GM21737 (cell line): ENCODE measurements around the gene RBM10.

ENCODE experiments used
- ATAC-seq: cut with Tn5 transposase; IDR thresholded peaks from one replicate; pipeline ENCODE4 v1.9.1; 2021; ENCODE audit warnings: mild to moderate bottlenecking, moderate library complexity; ENCODE audit not compliant: unreplicated experiment

RBM10 gene

GRCh38 chrX:47146936-47147859 is 2.2 kb downstream of the RBM10 start:
- no peak for ATAC-seq

GRCh38 chrX:47148946-47149345 is 3.9 kb downstream of the RBM10 start:
- ATAC-seq, result no peak

- ATAC-seq, result no peak
Measured at GRCh38 chrX:47151435-47151834, 6.4 kb downstream of the RBM10 start.

DNA sequence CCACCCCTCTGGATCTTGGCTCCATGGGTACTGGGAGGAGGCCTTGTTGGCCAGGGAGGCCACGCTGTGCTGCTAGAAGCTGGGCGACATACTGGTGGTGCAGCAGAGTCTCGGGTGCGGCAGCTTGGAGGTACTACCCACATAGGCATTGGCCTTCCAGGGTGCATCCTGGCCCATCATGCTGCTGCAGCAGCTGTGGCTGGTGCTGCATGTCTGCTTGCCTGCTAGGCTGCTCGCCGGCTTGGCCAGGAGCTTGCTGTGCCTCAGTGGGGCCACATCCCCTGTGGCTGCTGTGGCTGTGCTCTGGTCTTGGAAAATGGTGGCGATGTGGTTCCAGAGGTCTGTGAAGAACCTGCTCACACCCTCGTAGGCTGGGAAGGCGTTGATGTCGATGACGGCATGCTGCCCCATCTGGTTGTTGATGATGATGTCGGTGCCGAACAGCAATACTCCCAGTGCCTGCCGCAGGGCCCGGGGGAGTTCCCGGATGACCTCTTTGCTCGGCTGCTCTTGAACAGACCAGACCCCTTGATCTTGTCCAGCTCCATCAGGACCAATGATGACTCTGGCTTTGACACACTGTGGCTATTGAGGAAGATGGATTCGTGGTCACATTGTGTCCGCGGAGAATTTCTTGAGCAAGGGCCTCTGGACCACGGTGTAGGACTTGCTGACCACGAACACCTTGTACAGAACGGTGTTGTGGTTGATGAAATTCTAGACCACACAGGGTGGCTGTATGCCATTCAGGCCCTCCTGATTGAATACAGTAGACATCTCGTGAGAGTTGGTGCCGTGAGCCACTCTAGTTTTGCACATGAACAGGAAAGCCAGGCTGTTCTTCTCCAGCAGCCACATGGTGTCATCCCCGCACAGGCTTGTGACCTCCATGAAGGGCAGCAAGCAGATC is 11.8 kb downstream of the RBM10 start:
- ATAC-seq, result no peak

GRCh38 chrX:47158131-47158530 is 13.1 kb downstream of the RBM10 start:
- no peak for ATAC-seq

DNA sequence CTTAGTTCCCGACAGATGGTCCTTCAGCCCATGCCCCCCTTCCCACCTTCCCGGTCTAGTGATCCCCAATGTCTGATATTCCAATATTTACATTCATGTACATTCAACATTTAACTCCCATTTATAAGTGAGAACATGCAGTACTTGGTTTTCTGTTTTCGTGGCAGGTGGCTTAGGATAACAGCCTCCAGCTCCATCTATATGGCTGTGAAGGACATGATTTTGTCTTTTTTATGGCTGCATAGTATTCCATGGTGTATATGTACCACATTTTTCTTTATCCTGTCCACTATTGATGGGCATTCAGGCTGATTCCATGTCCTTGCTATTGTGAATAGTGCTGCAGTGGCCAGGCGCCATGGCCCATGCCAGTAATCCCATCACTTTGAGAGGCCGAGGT is 13.8 kb downstream of the RBM10 start:
- ATAC-seq, result no peak

- ATAC-seq, result no peak
Measured at GRCh38 chrX:47160781-47161180, 15.8 kb downstream of the RBM10 start.

DNA sequence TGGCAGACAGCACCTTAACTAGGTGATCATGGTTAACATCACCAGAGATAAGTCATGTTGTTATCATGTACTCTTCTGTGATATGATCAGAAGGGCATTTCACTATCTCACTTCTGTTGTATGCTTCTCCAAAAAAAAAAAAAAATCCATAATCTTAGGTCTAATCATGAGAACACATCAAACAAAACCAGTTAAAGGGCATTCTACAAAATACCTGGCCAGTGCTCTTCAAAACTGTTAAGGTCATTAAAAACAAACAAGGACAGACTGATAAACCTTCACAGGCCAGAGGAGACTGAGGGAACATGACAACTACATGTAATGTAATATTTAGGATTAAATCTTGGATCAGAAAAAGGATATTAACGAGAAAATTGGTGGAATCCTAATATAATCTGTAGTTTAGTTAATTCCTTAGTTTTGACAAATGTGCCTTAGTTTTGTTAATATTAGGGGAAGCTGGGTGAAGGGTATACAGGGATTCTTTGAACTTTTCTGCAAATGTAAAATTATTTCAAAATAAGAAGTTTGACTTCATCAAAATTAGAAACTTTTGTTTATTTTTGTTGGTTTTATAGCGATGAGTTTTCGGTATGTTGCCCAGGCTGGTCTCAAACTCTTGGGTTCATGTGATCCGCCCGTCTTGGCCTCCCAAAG is 18.0 kb downstream of the RBM10 start:
- ATAC-seq, result no peak

GRCh38 chrX:47164420-47164819 is 19.4 kb downstream of the RBM10 start:
- no peak for ATAC-seq

DNA sequence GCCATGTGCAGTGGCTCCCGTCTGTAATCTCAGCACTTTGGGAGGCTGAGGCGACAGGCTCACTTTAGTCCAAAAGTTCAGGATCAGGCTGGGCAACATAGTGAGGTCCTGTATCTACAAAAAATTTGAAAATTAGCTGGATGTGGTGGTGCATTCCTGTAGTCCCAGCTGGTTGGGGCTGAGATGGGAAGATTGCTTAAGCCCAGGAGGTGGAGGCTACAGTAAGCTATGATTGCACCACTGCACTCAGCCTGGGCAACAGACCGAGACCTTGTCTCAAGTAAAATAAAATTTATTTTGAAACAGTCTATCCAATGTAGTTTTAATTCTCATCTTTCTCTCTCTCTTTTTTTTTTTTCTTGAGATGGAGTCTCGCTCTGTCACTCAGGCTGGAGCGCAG is 21.1 kb downstream of the RBM10 start:
- ATAC-seq, result no peak

DNA sequence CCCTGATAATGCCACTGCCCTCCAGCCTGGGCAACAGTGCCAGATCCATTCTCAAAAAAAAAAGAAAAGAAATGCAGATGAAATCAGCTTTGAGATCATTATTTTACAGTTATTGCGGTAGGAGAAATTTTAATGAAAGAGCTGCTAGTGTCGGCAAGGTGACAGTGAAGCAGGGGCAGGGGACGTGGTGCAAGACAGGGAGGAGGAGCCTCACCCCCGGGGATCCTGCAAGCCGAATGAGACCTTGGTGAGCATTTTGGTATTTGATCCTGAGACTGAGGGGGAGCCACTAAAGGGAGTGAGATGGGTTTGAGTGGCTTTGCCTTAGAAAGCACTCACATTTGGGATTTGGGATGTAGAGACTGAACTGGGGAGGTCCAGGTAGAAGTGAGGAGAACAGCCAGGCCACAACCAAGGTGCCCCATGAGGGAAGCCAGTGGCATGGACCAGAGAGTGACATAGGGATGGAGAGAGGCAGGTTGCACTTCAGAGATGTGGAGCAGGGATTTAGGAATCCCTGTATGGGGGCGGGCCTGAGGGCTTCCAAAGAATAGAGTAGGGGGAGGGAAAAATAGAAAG is 23.6 kb downstream of the RBM10 start:
- ATAC-seq, result no peak

DNA sequence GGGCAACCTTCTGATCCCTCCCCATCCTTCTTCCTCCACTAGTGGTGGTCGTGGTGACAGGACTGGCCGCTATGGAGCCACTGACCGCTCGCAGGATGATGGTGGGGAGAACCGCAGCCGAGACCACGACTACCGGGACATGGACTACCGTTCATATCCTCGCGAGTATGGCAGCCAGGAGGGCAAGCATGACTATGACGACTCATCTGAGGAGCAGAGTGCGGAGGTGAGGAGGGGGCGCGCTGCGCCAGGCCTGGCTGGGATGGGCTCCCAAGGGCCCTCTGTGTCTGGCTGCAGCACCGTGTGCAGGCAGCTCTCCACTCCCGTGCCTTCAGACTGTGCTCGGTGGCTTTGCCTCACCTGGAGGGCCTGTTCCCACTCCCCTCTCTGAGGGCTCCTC is 24.3 kb downstream of the RBM10 start:
- no peak for ATAC-seq

- no peak for ATAC-seq
Measured at GRCh38 chrX:47169726-47170515, 24.9 kb downstream of the RBM10 start.

- ATAC-seq, result no peak
Measured at GRCh38 chrX:47170861-47171692, 26.1 kb downstream of the RBM10 start.

- ATAC-seq, result no peak
Measured at GRCh38 chrX:47171996-47172395, 27.0 kb downstream of the RBM10 start.

GRCh38 chrX:47172549-47172948 is 27.5 kb downstream of the RBM10 start:
- no peak for ATAC-seq

GRCh38 chrX:47172971-47173792 is 28.2 kb downstream of the RBM10 start:
- ATAC-seq, result no peak

GRCh38 chrX:47174376-47174775 is 29.4 kb downstream of the RBM10 start:
- ATAC-seq, result no peak
